Measurements from ENCODE around the gene SFMBT2.

The SFMBT2 gene

GRCh38 chr10:7410862-7411670 lies at the start of gene SFMBT2:
TSS of gene SFMBT2 (minus strand) at chr10:7411034. CDS start at chr10:7381898, 29,136 bp downstream.
- H3K27ac ChIP-seq, result no peak within 1 kb of the TSS
- no peak for DNase-seq (ENCODE audit: low read depth, low spot score)

GRCh38 chr10:7460006-7460405 lies 49.2 kb upstream of the SFMBT2 start:
- DNase-seq (ENCODE audit: low read depth, low spot score), result no peak
- H3K27ac ChIP-seq, result no peak overlapping the region

GRCh38 chr10:7458556-7458955 lies 47.7 kb upstream of the SFMBT2 start:
- DNase-seq (ENCODE audit: low read depth, low spot score), result no peak
- no peak overlapping the region for H3K27ac ChIP-seq

- DNase-seq (ENCODE audit: low read depth, low spot score), result no peak
- no peak overlapping the region for H3K27ac ChIP-seq
These were observed 46.9 kb upstream of the SFMBT2 start for GRCh38 chr10:7457478-7458316.

- no peak overlapping the region for H3K27ac ChIP-seq
- no peak for DNase-seq (ENCODE audit: low read depth, low spot score)
These were observed 38.3 kb upstream of the SFMBT2 start for GRCh38 chr10:7449063-7449695.

GRCh38 chr10:7445474-7446185 lies 34.8 kb upstream of the SFMBT2 start:
- no peak for DNase-seq (ENCODE audit: low read depth, low spot score)
- H3K27ac ChIP-seq, result no peak overlapping the region

GRCh38 chr10:7444551-7445121 lies 33.8 kb upstream of the SFMBT2 start:
- DNase-seq (ENCODE audit: low read depth, low spot score), result no peak
- no peak overlapping the region for H3K27ac ChIP-seq

- no peak overlapping the region for H3K27ac ChIP-seq
- no peak for DNase-seq (ENCODE audit: low read depth, low spot score)
These were observed 32.2 kb upstream of the SFMBT2 start for GRCh38 chr10:7443036-7443435.

- DNase-seq (ENCODE audit: low read depth, low spot score), result no peak
- H3K27ac ChIP-seq, result no peak overlapping the region
These were observed 30.7 kb upstream of the SFMBT2 start for GRCh38 chr10:7441403-7442147.

GRCh38 chr10:7439696-7440095 lies 28.9 kb upstream of the SFMBT2 start:
- no peak for DNase-seq (ENCODE audit: low read depth, low spot score)
- no peak overlapping the region for H3K27ac ChIP-seq

GRCh38 chr10:7438196-7438986 lies 27.6 kb upstream of the SFMBT2 start:
- no peak for DNase-seq (ENCODE audit: low read depth, low spot score)
- H3K27ac ChIP-seq, result no peak overlapping the region

GRCh38 chr10:7436490-7437100 lies 25.8 kb upstream of the SFMBT2 start:
- no peak for DNase-seq (ENCODE audit: low read depth, low spot score)
- H3K27ac ChIP-seq, result no peak overlapping the region

GRCh38 chr10:7435674-7436073 lies 24.8 kb upstream of the SFMBT2 start:
- no peak overlapping the region for H3K27ac ChIP-seq
- DNase-seq (ENCODE audit: low read depth, low spot score), result no peak

- H3K27ac ChIP-seq, result no peak overlapping the region
- DNase-seq (ENCODE audit: low read depth, low spot score), result no peak
These were observed 23.5 kb upstream of the SFMBT2 start for GRCh38 chr10:7434378-7434777.

- no peak overlapping the region for H3K27ac ChIP-seq
- no peak for DNase-seq (ENCODE audit: low read depth, low spot score)
These were observed 23.0 kb upstream of the SFMBT2 start for GRCh38 chr10:7433861-7434260.

- DNase-seq (ENCODE audit: low read depth, low spot score), result no peak
- no peak overlapping the region for H3K27ac ChIP-seq
These were observed 22.3 kb upstream of the SFMBT2 start for GRCh38 chr10:7432884-7433726.

- H3K27ac ChIP-seq, result no peak overlapping the region
These were observed 18.0 kb upstream of the SFMBT2 start for GRCh38 chr10:7428673-7429350.

More at GRCh38 chr10:7428673-7429350, 18.0 kb upstream of the SFMBT2 start:
- DNase-seq (ENCODE audit: low read depth, low spot score), result no peak

Measured in epithelial cell of prostate (primary cell).